Daoy (cell line): ENCODE data around the gene IL1RN. TPM values are rescaled to one million over a fixed set of nuclear protein-coding genes. Genes with fewer than 3 reads are reported as not detected.
"Not testable (repeated sequence)": the region's sequence is repeated elsewhere in the genome, so short reads cannot be mapped to it uniquely, and the experiment has no call there.

Source experiments
- DNase-seq: peaks from one replicate; pipeline ENCODE4 v3.0.0-alpha.2; 2015; ENCODE audit warnings: low read depth
- total RNA-seq: library from RNA; depleted of rRNA; stranded (reverse); fragments of >200 nt; shearing (Covaris generic); gene quantifications from 2 replicates; pipeline ENCODE4 v1.2.3, GENCODE V29; 2014; rRNA removed

IL1RN gene, protein sequence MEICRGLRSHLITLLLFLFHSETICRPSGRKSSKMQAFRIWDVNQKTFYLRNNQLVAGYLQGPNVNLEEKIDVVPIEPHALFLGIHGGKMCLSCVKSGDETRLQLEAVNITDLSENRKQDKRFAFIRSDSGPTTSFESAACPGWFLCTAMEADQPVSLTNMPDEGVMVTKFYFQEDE
- not detected in 2 replicates for total RNA-seq

DNA sequence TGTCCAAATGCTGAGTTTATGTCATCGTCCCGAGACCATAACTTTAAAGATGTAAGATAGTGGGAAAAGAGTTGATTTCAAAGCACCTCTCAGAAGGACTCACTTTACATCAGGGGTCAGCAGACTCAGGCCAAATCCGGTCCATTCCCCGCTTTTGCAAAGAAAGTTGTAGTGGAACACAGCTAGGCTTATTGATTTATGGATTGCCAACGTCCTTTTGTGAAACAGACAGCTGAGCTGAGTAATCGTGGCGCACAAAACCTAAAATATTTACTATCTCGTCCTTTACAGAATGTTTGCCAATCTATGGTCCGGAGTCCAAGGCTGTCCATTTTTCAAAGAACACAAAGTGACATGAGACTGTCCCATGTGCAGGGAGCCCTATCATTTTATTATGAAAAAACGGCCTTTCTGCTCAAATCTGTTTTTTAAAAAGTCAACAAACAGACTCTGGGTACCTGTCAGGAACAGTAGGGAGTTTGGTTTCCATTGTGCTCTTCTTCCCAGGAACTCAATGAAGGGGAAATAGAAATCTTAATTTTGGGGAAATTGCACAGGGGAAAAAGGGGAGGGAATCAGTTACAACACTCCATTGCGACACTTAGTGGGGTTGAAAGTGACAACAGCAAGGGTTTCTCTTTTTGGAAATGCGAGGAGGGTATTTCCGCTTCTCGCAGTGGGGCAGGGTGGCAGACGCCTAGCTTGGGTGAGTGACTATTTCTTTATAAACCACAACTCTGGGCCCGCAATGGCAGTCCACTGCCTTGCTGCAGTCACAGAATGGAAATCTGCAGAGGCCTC, at the start of gene IL1RN:
Gene IL1RN (plus strand): TSS at position 754 of the 801 bp plus-strand sequence. CDS start 27 bp downstream, at position 781.
- no peak for DNase-seq

DNA sequence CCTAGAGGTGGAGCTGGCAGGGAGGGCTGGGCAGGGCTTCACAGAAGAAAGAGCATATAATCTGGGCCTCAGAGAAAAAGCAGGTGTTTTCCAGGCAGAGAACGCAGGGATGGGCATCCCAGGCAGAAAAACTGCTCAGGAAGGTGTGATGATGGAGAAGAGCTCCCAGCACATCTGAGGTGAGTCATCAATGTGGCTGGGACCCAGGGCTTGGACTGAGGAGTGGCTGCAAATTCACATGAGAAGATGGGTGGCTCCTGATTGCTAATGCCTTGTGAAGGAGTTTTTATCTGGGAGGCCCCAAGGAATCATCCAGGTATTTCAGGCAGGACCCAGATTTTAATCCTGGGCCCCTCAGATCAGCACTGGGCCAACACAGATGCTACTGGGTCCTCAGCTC, 49.5 kb upstream of the IL1RN start:
- peak; percentile 80 for DNase-seq

DNA sequence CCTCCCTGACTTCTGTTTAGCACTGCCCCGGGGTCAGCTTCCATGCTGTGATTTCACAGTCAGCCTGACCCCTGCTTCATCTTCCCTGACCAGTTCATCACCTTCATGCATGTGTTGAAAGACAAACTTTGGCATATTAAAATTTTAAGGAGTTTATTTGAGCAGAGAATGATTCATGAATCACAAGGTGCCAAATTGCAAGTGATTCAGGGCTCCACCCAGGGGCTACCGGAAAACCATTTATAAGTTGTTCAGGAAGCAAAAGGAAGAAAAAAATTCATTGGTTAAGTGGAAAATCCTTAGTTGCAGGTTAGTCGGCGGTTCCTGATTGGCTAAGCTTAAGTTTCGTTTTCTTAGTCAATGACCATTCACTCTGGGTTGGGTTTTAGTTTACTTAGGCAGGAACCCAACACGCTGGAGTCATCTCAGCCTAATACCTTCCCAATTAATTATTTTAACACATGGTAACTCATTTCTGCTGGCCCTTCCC, 49.0 kb upstream of the IL1RN start:
- peak; percentile 84 for DNase-seq

DNA sequence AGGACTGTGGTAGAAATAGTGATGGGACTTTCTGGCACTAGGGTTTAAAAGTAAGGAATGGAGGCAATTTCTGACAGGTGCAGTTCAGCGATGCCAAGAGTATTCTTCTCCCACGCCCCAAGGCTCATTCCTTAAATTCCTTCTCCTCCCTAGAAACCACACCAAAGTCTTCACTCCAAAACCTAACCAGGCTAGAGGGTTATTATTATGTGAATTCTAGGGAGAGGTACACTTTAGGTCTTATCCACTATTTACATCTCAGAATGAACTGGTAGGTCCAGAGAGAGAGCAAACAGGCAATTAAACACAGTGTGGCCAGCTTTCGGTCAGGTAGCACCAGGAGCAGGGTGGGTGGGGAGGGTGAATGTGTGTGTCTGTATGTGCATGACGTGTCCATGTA, 48.3 kb upstream of the IL1RN start:
- DNase-seq, result peak; percentile 39

DNA sequence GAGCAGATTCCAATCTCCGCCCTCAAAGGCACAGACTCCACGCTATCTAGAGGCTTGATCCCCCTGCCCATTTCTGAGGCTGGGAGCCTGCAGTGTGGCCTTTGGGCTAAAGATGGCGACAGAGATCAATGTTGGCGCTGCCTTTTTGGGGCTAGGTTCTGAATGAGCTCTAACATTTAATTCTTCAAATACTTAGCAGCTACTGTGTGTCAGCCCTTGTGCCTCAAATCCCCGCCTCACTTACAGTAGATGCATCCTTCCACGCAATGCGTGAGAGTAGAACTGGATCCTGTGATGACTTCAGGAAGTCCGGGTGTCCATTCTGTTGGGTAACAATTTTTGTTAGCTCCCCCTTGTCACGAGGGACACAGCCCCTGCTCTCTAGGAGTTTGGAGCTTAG, 47.3 kb upstream of the IL1RN start:
- DNase-seq, result peak; percentile 48

DNA sequence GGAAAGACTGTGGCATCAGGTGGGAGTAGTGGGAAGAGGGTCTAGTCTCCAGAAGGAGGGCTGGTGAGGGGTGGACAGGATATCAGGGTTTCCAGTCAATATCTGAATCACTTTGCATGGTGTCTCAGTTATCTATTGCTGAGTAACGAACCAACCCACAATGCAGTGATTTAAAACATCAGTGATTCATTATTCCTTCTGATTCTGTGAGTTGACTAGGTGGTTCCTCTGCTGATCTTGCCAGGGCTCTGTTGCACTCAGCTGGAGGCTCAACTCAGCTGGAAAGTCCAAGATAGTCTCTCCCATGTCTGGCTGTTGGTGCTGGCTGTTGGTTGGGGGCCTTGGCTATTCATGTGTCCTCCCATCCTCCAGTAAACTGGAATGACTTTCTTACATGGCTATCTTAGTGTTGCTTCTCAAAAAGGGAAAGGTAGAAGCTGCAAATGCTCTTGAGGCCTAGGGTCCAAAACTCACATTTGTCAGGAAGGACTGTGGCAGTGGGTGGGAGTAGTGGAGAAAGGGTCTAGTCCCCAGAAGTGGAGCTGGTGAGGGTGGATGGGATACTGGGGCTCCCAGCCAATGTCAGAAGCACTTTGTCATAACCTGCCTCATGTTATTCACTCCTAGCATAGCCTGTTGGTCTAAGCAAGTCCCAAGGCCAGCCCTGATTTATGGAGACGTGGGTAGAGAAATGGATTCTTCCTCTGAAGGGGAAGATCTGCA, 45.7 kb upstream of the IL1RN start:
- DNase-seq, result no peak

DNA sequence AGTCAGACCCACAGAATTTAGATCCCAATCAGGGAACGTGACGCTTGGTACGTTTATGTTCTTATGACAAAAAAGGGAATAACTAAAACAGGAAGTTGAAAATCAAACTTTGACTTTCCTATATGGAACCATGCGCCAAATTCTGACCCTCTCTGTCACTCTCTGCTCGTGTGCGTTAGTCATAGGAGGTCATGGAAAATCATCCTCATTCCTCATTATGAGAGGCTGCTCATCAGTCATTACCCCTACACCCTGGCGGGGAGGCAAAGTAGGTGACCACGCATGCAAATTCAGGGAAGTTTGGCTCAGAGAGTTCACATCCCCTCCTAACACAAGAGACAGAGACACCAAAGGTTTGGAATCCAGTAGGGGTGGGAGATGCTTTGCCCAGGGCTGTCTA, 44.1 kb upstream of the IL1RN start:
- no peak for DNase-seq

DNA sequence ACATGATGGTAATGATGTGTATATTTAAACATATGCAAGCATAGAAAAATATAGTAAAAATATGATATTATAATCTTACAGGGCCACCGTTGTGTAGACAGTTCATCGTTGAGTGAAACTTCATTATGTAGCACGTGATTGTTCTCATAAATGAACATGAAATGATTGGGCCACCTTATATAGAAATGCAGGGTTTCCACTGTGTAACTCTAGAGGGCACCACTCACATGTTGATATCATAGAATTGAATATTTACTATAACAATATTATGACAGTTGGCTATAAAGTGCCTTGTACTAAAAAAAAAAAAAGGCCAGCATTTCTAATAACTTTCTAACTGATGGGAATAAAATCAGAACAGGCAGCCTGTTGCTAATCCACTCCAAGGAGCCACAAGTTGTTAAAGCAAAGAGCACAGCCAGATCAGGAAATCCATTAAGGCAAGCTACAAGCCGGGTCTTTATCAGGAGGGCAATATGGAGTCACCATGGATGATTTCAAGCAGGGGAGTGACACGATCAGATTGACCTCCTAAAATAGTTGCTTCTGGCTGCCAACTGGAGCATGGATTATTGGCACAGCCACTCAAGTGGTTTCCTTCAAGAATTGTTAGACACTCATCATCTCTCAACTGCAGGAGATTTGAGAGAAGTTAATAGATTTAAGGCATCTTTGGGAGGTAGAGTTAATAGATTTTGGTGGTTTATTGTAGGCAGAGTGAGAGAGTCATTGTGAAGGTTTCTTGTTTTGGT, 43.0 kb upstream of the IL1RN start:
- no peak for DNase-seq

DNA sequence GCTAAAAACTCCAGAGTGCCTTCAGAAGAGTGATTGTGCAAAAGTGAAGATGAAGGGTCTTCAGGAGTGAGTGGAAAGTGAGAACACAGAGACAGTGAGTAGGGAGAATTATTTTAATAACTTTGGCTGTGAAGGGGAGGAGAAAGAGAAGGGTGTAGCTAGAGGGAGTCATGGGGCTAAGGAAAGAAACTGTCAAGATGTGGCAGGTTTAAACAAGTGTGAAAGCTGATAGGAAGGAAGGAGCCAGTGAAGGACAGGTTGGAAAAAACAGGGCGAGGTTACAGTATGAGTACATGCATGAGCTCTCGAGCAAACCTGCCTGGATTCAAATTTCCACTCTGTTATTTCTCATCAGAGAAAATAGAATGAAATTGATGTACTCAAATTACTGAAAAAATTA, 41.9 kb upstream of the IL1RN start:
- no peak for DNase-seq

DNA sequence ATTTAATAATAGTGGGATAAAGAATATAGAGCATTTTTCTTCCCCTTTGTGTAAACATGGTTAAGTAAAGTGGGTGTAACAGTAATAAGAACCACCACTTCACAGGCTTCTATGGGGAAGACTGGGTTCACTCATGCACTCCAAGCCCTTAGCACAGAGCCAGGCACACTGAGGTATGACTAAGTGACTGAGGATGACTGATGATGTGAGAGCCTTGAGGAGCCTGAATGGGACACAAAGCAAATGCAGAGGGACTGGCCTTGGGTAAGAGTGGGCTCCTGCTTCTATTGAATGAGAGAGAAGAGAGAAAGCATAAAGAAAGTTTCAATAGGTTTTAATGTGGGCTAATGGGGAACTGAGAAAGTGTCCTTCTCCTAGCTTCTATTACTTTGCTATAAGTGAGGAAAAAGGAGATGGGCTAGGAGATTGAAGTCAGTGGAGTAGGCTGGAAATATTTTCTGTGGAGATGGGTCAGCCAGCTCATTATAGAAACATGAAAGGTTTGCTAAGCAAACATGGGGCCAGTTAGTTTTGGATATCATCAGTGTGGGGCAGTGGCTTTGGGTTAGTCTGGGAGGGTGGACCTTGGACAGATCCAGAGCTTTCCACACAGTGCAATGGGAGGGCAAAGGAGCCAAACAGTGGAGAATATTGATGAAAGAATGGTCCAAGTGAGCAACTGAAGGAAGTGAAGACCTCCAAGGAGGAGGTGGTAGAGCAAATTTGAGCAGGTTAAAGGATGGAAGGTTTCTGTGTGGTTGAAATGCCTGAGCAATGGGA, 39.0 kb upstream of the IL1RN start:
- DNase-seq, result no peak

DNA sequence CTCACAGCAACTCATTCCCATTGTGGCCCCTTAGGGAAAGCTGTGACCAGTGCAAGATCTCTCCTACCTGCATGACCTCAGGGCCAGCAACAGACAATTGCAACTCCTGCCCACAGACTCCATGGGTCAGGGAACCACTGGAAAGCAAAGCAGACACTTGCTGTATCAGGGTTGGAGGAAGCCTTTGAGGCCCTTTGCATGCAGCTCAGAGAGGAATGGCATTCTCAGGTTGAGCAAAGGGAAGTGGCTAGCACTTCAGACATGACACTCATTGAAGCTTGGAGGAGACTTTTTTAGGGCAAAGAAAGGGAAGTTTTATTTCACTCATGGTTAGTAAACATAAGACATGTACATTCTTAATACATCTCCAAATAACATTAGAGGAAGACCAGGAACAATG, 37.5 kb upstream of the IL1RN start:
- no peak for DNase-seq

DNA sequence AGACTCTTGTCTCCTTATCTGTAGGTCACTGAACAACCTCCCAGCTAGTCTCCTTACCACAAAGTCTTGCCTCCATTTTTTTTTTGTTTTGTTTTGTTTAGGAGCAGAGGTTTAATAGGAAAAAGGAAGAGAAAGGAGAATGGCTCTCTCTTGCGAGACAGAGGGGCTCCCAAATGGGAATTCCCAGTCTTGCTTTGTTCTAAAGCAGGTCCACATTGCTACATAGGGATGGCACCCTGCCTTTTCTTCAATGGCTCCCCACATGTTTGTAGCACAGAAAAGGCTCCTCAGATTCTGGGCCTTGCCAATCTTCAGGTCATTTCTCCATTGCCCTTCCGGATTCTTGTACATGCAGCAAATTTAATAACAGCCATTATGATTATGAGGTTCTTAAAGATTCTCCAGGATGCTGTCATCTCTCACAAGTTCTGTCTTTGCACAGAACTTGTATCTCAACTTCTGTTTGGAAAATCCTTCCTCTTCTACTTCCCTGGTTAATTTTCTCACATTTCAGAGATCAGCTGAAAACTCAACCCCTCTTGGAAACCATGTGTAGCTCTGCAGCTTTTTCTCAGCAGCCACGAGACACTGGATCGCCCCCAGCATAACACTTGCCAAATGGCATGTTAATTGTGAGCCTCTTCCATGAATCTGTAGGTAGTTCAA, 36.0 kb upstream of the IL1RN start:
- DNase-seq, result no peak

DNA sequence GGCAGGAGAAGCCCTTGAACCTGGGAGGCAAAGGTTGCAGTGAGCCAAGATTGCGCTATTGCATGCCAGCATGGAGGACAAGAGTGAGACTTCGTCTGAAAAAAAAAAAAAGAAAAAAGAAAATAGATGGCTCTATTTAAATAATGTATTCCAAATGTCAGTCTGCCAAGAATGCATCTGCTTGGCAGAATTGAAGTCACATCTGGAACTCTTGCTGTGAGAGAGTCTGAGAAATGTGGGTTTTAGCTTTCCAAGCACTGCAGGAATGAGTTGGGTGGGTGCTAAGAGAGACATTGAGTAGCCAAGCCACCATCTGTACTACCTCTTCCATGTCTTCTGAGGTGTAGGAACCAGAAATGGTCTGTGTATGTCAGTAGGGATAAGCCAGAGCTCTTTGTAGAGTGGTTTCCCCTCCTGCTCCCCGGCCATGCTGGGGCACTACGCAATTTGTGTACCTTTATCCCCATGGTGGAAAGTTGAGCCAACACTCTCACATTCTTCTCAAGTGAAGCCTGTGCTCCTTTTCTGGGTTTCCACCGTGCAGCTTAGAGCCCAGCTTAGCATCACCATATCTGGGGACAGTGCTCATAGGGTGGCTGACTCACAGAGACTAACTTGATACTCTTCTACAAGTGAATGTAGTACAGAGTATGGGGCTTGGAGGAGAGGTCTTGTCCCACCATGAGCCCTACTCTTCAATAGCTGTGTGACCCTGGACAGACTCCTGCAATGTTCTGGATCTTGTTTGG, 34.4 kb upstream of the IL1RN start:
- DNase-seq, result no peak

DNA sequence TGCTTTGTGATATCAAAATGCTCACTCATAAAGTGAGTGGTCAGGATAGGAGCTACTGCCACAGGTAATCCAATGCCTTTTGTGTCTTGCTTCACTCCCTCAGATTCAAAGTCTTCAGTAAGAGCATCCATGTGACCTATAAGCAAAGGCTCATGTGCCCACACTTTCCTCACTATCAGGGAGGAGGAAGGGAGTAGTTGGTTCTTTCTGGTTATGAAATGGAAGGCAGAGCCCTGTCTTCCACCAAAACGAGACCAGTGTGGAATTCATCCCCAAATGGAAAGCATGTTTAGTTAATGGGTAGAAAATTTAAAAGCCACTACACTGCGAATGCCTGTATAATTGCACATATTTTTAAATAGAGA, 33.8 kb upstream of the IL1RN start:
- no peak for DNase-seq

DNA sequence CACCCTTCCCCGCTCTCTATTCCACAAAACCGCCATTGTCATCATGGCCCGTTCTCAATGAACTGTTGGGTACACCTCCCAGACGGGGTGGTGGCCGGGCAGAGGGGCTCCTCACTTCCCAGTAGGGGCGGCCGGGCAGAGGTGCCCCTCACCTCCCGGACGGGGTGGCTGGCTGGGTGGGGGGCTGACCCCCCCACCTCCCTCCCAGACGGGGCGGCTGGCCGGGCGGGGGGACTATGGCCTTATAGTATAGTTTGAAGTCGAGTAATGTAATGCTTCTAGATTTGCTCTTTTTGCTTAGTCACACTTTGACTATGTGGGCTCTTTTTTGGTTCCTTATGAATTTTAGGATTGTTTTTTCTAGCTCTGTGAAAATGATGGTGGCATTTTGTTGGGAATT, 31.1 kb upstream of the IL1RN start:
- not testable (repeated sequence) for DNase-seq

DNA sequence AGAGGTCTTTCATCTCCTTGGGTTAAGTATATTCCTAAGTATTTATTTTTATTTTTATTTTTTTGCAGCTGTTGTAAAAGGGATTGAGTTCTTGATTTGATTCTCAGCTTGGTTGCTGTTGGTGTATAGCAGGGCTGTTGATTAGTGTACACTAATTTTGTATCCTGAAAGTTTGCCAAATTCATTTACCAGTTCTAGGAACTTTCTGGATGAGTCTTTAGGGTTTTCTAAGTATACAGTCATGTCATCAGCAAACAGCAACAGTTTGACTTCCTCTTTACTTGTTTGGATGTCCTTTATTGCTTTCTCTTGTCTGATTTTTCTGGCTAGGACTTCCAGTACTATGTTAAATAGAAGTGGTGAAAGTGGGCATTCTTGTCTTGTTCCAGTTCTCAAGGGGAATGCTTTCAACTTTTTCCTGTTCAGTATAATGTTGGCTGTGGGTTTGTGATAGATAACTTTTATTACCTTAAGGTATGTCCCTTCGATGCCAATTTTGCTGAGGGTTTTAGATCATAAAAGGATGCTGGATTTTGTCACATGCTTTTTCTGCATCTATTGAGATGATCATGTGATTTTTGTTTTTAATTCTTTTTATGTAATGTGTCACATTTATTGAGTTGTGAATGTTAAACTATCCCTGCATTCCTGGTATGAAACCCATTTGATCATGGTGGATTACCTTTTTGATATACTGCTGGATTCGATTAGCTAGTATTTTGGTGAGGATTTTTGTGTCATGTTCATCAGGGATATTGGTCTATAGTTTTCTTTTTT, 30.4 kb upstream of the IL1RN start:
- not testable (repeated sequence) for DNase-seq

DNA sequence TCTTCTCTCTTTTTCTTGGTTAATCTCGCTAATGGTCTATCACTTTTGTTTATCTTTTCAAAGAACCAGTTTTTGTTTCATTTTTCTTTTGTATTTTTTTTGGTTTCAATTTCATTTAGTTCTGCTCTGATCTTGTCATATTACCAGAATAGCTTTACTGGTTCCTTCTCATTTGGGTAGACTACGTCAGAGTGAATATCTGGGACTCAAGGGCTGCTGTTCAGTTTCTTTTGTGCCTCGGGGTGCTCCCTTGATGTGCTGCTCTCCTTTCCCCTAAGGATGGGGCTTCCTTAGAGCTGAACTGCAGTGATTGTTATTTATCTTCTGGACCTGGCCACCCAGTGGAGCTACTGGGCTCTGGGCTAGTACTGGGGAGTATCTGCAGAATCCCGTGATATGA, 29.4 kb upstream of the IL1RN start:
- DNase-seq, result no peak

DNA sequence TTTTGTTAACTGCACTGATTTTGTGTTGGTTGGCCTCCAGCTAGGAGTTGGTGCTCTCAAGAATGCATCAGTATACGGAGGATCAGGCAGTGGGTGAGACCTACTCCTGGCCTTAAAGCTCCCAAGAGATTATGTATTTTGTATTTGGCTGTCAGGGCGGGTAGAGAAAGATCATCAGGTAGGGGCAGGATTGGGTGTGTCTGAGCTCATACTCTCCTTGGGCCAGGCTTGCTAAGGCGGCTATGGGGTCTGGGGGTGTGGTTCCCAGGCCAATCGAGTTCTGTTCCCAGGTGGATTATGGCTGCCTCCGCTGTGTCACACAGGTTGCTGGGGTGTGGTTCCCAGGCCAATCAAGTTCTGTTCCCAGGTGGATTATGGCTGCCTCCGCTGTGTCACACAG, 28.9 kb upstream of the IL1RN start:
- DNase-seq, result no peak

DNA sequence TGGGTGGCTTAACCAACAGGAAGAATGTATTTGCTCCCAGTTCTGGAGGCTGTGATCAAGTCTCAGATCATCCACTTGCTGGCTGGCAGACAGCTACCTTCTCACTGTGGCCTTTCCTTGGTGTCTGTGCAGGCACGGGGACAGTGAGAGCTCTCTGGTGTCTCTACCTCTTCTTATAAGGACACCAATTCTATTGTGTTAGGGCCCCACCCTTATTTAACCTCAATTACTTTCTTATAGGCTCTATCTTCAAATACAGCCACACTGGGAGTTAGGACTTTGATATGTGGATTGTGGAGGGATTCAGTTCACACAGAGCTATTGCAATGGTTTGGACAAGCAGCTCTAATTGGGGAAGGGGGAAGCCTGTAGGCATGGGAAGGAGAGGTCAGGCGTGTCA, 25.3 kb upstream of the IL1RN start:
- DNase-seq, result no peak
